Endothelial cell of umbilical vein (primary cell): ENCODE results near the gene PDK2. TPM values are rescaled to one million over a fixed set of nuclear protein-coding genes. Genes with fewer than 3 reads are reported as not detected.

Experiments used
- BruUV-seq: library from RNA; stranded (reverse); fragments of 400-500 nt; replicated peaks from 2 replicates; lab custom pipeline; 2021; lab: Mats Ljungman, UMichigan
- CTCF ChIA-PET: fragments of 300-600, 350-600 bp; sonication (Branson Sonifier 250); formaldehyde crosslinking; loops from one replicate; lab custom pipeline; 2021; ENCODE audit warnings: antibody characterized with exemption, inconsistent platforms; lab: Charles Lee
- POLR2A ChIA-PET: fragments of 300-600, 350-600 bp; sonication (Branson Sonifier 250); formaldehyde crosslinking; loops from one replicate; lab custom pipeline; 2021; ENCODE audit warnings: antibody characterized with exemption, inconsistent platforms; lab: Charles Lee
- DNase-seq: peaks from one replicate; pipeline ENCODE4 v3.0.0-alpha.2; 2011; ENCODE audit warnings: low read depth, low spot score
- FAIRE-seq: peaks from 2 replicates; lab custom pipeline; 2011; peaks lifted over from hg19 to GRCh38; lab: Jason Lieb, UNC
- H2AFZ ChIP-seq: 2 replicates; pipeline ENCODE4 v1.6.0; 2012; ENCODE audit warnings: low read depth, low read length, control low read depth, inconsistent platforms
- H3K27ac ChIP-seq: 2 replicates; pipeline ENCODE4 v1.5.1; 2011; ENCODE audit warnings: low read depth, mild to moderate bottlenecking, control low read depth, low read length, moderate library complexity; ENCODE audit not compliant: insufficient read depth
- H3K27me3 ChIP-seq, 2 experiments: 2 replicates each; pipeline versions ENCODE4 v1.6.0 to v1.6.1; 2011; ENCODE audit warnings: low read length in 2 of 2, mixed read lengths in 1 of 2; ENCODE audit not compliant: control insufficient read depth in 2 of 2, insufficient read depth in 2 of 2
- H3K36me3 ChIP-seq, 2 experiments: 2 replicates in 1 of 2; 3 replicates in 1 of 2; pipeline ENCODE4 v1.5.1; 2011; ENCODE audit warnings: low read length in 2 of 2, mild to moderate bottlenecking in 1 of 2, moderate library complexity in 1 of 2; ENCODE audit not compliant: control insufficient read depth in 2 of 2, insufficient read depth in 2 of 2; ENCODE audit errors: extremely low read depth in 1 of 2
- H3K4me1 ChIP-seq: 3 replicates; pipeline ENCODE4 v1.5.1; 2011; ENCODE audit warnings: mild to moderate bottlenecking, low read length; ENCODE audit not compliant: control insufficient read depth, insufficient read depth; ENCODE audit errors: extremely low read depth
- H3K4me2 ChIP-seq: 2 replicates; pipeline ENCODE4 v1.6.1; 2011; ENCODE audit warnings: low read length, control low read depth, mixed read lengths; ENCODE audit not compliant: insufficient read depth
- H3K4me3 ChIP-seq, 3 experiments: fragments of 200-600 bp in 1 of 3; sonication (generic), shearing (Covaris generic) in 1 of 3; replicated peaks in 1 of 3; 2 replicates each; pipeline ENCODE4 v1.5.1; 2011 to 2016; ENCODE audit warnings: control low read depth in 3 of 3, low read length in 3 of 3, mild to moderate bottlenecking in 2 of 3, inconsistent platforms in 1 of 3, low read depth in 1 of 3, moderate library complexity in 1 of 3; ENCODE audit not compliant: insufficient read depth in 1 of 3
- H3K79me2 ChIP-seq: 2 replicates; pipeline ENCODE4 v1.6.0; 2012; ENCODE audit warnings: low read length, inconsistent platforms; ENCODE audit not compliant: control insufficient read depth, insufficient read depth
- H3K9ac ChIP-seq: replicated peaks from 2 replicates; pipeline ENCODE3; 2011; ENCODE audit warnings: low read length, control low read depth; ENCODE audit not compliant: insufficient read depth; ENCODE audit errors: extremely low read depth
- H3K9me1 ChIP-seq: replicated peaks from 3 replicates; pipeline ENCODE4 v1.6.0; 2011; ENCODE audit warnings: mild to moderate bottlenecking, low read length; ENCODE audit not compliant: control insufficient read depth, insufficient read depth; ENCODE audit errors: extremely low read depth
- H3K9me3 ChIP-seq: replicated peaks from 2 replicates; pipeline ENCODE4 v1.5.1; 2012; ENCODE audit warnings: low read length, inconsistent platforms; ENCODE audit not compliant: control insufficient read depth, insufficient read depth
- H4K20me1 ChIP-seq: replicated peaks from 2 replicates; pipeline ENCODE3; 2011; ENCODE audit warnings: mild to moderate bottlenecking, low read length; ENCODE audit not compliant: control insufficient read depth, insufficient read depth; ENCODE audit errors: extremely low read depth
- EZH2 ChIP-seq: IDR thresholded peaks from 2 replicates; pipeline ENCODE4 v1.6.1; 2012; ENCODE audit warnings: borderline replicate concordance, low read depth, mild to moderate bottlenecking, moderate library complexity, low read length, inconsistent platforms; ENCODE audit not compliant: severe bottlenecking
- FOS ChIP-seq: IDR thresholded peaks from 2 replicates; pipeline ENCODE4 v1.6.1; 2011; ENCODE audit warnings: mild to moderate bottlenecking, low read length, moderate library complexity, borderline replicate concordance; ENCODE audit not compliant: insufficient read depth
- GATA2 ChIP-seq: IDR thresholded peaks from 2 replicates; pipeline ENCODE4 v1.7.0; 2011; ENCODE audit warnings: low read depth, mild to moderate bottlenecking, moderate library complexity, mixed read lengths, low read length; ENCODE audit not compliant: insufficient read length, insufficient read depth
- JUN ChIP-seq: IDR thresholded peaks from 2 replicates; pipeline ENCODE4 v1.6.1; 2011; ENCODE audit warnings: borderline replicate concordance, low read depth; ENCODE audit not compliant: insufficient read length, insufficient read depth
- MAX ChIP-seq: IDR thresholded peaks from 2 replicates; pipeline ENCODE4 v1.6.1; 2011; ENCODE audit not compliant: insufficient read depth, insufficient read length
- MYC ChIP-seq: IDR thresholded peaks from one replicate; pipeline ENCODE4 v1.6.1; 2011; ENCODE audit warnings: mild to moderate bottlenecking, low read depth, low read length
- POLR2A ChIP-seq: IDR thresholded peaks from 2 replicates; pipeline ENCODE4 v1.6.1; 2012; ENCODE audit warnings: low read depth, mild to moderate bottlenecking, control low read depth, low read length
- POLR2AphosphoS5 ChIP-seq: IDR thresholded peaks from 2 replicates; pipeline ENCODE4 v1.6.1; 2012; ENCODE audit warnings: low read depth, mild to moderate bottlenecking, control low read depth, low read length, moderate library complexity; ENCODE audit not compliant: insufficient read depth
- dilution Hi-C: fragments of 300-500 bp; cut with MboI; formaldehyde crosslinking; loops from one replicate; pipeline ENCODE4 v1.15.0; 2019; ENCODE audit warnings: low sequenced_read_pairs; ENCODE audit not compliant: extremely low pct_ligation_motif_present
- intact Hi-C: fragments of 100-400 bp; cut with micrococcal nuclease; formaldehyde crosslinking; loops from one replicate; pipeline ENCODE4 v1.10.0; 2022
- polyA plus RNA-seq, 4 experiments: library from polyadenylated mRNA; depleted of rRNA in 3 of 4; stranded (reverse) in 3 of 4; unstranded in 1 of 4; fragments of >200 nt; gene quantifications; 2 replicates each; pipeline versions ENCODE4 v1.2.1 to v1.2.3, GENCODE V29; 2011 to 2012; ENCODE audit warnings: missing spikeins in 1 of 4
- total RNA-seq: library from RNA; stranded (reverse); gene quantifications from 2 replicates; pipeline ENCODE4 v1.2.3, GENCODE V29; 2021
- TF ChIP-seq, protein P1 (sequence below), 2 donors: IDR thresholded peaks; 1 replicate in 1 of 2; 2 replicates in 1 of 2; pipeline ENCODE4 v1.5.1; 2011; ENCODE audit warnings: low read length in 2 of 2, mild to moderate bottlenecking in 2 of 2, moderate library complexity in 2 of 2, control low read depth in 1 of 2, inconsistent platforms in 1 of 2, low read depth in 1 of 2; ENCODE audit not compliant: insufficient read depth in 1 of 2; ENCODE audit errors: extremely low read depth in 1 of 2

PDK2 gene
- total and polyA plus RNA-seq, 2 donors (not counting 3 experiments of a cell fraction or from before 2014, with no cell fraction given) = 21.3 to 114 TPM

- Histone ChIP-seq H3K36me3 (peaks cover 5 to 56% of the 10 kb centered on the region in 2 experiments), H3K27me3 (no peaks in the 10 kb centered on the region), H3K4me3 (no peak overlapping the region), H3K27ac (no peak overlapping the region), H3K9me3 (no peaks in the 10 kb centered on the region), H4K20me1 (no peaks in the 10 kb centered on the region), H3K9ac (no peak overlapping the region), H3K9me1 (no peaks in the 10 kb centered on the region), H3K79me2 (no peaks in the 10 kb centered on the region), H3K4me1 (no peaks in the 10 kb centered on the region), H2AFZ (no peak overlapping the region), H3K4me2 (no peak overlapping the region)
- FAIRE-seq (no peak), DNase-seq (no peak)
- BruUV-seq = no TSS peak
- CTCF ChIA-PET = interaction anchor here (5.7 to 7.8 kb wide), 2 partner anchors 16 to 49 kb away, joined by 44 to 84 read pairs; no protein-coding TSS in a partner anchor
- dilution Hi-C loops (no loop called here), intact Hi-C loops (no loop called here)
- no peak for TF ChIP-seq JUN
- no peak for TF ChIP-seq POLR2A
- POLR2A ChIA-PET = no interaction called here
These were observed 18.4 kb upstream of the PDK2 start for GRCh38 chr17:50076591-50077235.

- H4K20me1 ChIP-seq = no peaks in the 10 kb centered on the region
- H3K9me1 ChIP-seq = no peaks in the 10 kb centered on the region
- H3K36me3 ChIP-seq = peaks cover 6 to 54% of the 10 kb centered on the region in 2 experiments
- no peak overlapping the region for H3K4me2 ChIP-seq
- H3K9ac ChIP-seq = no peak overlapping the region
- CTCF ChIA-PET = interaction anchor here (1.8 to 7.8 kb wide), 5 partner anchors 14 to 82 kb away, joined by 5 to 84 read pairs (median 12); partner anchors contain the start of gene ITGA3
- dilution Hi-C loops (no loop called here), intact Hi-C loops (loop anchor here (2.0 kb wide), 1 partner anchor 52 kb away; no protein-coding TSS in a partner anchor)
- no peaks in the 10 kb centered on the region for H3K79me2 ChIP-seq
- DNase-seq = no peak
- no peak for FAIRE-seq
- no peak overlapping the region for H3K27ac ChIP-seq
- H3K9me3 ChIP-seq = no peaks in the 10 kb centered on the region
- POLR2A ChIA-PET = no interaction called here
- H2AFZ ChIP-seq = no peak overlapping the region
- H3K27me3 ChIP-seq = no peaks in the 10 kb centered on the region
- TF ChIP-seq GATA2 (no peak), FOS (no peak), POLR2AphosphoS5 (no peak), JUN (no peak), EZH2 (no peak), MYC (no peak), POLR2A (no peak), MAX (no peak)
- TF ChIP-seq, protein P1, sequence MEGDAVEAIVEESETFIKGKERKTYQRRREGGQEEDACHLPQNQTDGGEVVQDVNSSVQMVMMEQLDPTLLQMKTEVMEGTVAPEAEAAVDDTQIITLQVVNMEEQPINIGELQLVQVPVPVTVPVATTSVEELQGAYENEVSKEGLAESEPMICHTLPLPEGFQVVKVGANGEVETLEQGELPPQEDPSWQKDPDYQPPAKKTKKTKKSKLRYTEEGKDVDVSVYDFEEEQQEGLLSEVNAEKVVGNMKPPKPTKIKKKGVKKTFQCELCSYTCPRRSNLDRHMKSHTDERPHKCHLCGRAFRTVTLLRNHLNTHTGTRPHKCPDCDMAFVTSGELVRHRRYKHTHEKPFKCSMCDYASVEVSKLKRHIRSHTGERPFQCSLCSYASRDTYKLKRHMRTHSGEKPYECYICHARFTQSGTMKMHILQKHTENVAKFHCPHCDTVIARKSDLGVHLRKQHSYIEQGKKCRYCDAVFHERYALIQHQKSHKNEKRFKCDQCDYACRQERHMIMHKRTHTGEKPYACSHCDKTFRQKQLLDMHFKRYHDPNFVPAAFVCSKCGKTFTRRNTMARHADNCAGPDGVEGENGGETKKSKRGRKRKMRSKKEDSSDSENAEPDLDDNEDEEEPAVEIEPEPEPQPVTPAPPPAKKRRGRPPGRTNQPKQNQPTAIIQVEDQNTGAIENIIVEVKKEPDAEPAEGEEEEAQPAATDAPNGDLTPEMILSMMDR (IDR thresholded peaks at IDR 0.05; ENCODE audit: extremely low read depth in 1 of 2, insufficient read depth in 1 of 2, low read depth in 1 of 2, low read length in 2 of 2) = no peak
- BruUV-seq = no TSS peak
- no peaks in the 10 kb centered on the region for H3K4me1 ChIP-seq
- H3K4me3 ChIP-seq = no peak overlapping the region
These were observed 16.7 kb upstream of the PDK2 start for GRCh38 chr17:50078430-50078829.
